Heart right ventricle (tissue), 16 donors: ENCODE data around the gene P2RX3. TPM values are rescaled to one million over a fixed set of nuclear protein-coding genes. Genes with fewer than 3 reads are reported as not detected.

Source experiments
- ATAC-seq, 8 donors: fragments of 200-7000 bp; cut with Tn5 transposase; one replicate each; pipeline ENCODE4 v1.9.1; 2020; ENCODE audit warnings: mild to moderate bottlenecking in 8 of 8, moderate library complexity in 8 of 8, moderate number of reproducible peaks in 1 of 8
- DNase-seq, 2 donors: peaks; one replicate each; pipeline ENCODE4 v3.0.0-alpha.2; 2020
- H3K27ac ChIP-seq, 10 donors: fragments of 200-600 bp; sonication (generic) in 2 of 10; one replicate each; pipeline versions ENCODE4 v1.5.0 to v1.8.0; 2020 to 2022; ENCODE audit warnings: mild to moderate bottlenecking in 3 of 10
- H3K27me3 ChIP-seq, 7 donors: fragments of 200-600 bp; one replicate each; pipeline ENCODE4 v1.8.0; 2021 to 2022; ENCODE audit warnings: mild to moderate bottlenecking in 2 of 7
- H3K36me3 ChIP-seq, 9 donors: fragments of 200-600 bp; sonication (generic) in 1 of 9; one replicate each; pipeline versions ENCODE4 v1.5.0 to v1.8.0; 2020 to 2022; ENCODE audit warnings: mild to moderate bottlenecking in 2 of 9
- H3K4me1 ChIP-seq, 9 donors: fragments of 200-600 bp; sonication (generic) in 1 of 9; one replicate each; pipeline versions ENCODE4 v1.5.0 to v1.8.0; 2020 to 2022; ENCODE audit warnings: mild to moderate bottlenecking in 4 of 9
- H3K4me3 ChIP-seq, 10 donors: fragments of 200-600 bp; sonication (generic) in 2 of 10; one replicate each; pipeline versions ENCODE4 v1.5.0 to v1.8.0; 2020 to 2022; ENCODE audit warnings: mild to moderate bottlenecking in 7 of 10, moderate library complexity in 2 of 10
- H3K9me3 ChIP-seq, 11 donors: fragments of 200-600 bp in 10 of 11; sonication (generic) in 2 of 11; one replicate each; pipeline versions ENCODE4 v1.5.0 to v1.8.0; 2013 to 2022; ENCODE audit warnings: mild to moderate bottlenecking in 2 of 11, control low read depth in 1 of 11, moderate library complexity in 1 of 11
- CTCF ChIP-seq, 9 donors: fragments of 200-600 bp; sonication (generic) in 2 of 9; IDR thresholded peaks; one replicate each; pipeline versions ENCODE4 v1.5.0 to v1.8.0; 2021 to 2022; ENCODE audit warnings: antibody characterized with exemption in 9 of 9, mild to moderate bottlenecking in 5 of 9, moderate library complexity in 1 of 9
- WGBS, 2 donors: extraction: QIAGEN DNeasy Blood & Tissue Kit; methylation state at CpG; one replicate each; pipeline ENCODE4 v1.1.7; 2013; ENCODE audit warnings: inconsistent platforms in 1 of 2; 5-methylcytosine and 5-hydroxymethylcytosine counted together
- intact Hi-C, 10 donors: fragments of 100-400 bp; cut with DNase I; formaldehyde crosslinking; loops; one replicate each; pipeline versions ENCODE4 v1.11.1 to v1.14.2; 2022
- polyA plus RNA-seq, 2 donors: library from polyadenylated mRNA; stranded (reverse); fragments of 200-250 nt; gene quantifications; one replicate each; pipeline ENCODE4 v1.2.3, GENCODE V29; 2013
- total RNA-seq, 10 donors: library from RNA; stranded (reverse); fragmentation: NEBNext Ultra II Directional in 3 of 10; extraction: Animal tissue kit (Norgen Biotek cat#: 25700) in 3 of 10; gene quantifications; one replicate each; pipeline versions ENCODE4 v1.2.1 to v1.2.4, GENCODE V29; 2021 to 2023
- donor health status: Arrhythmogenic right ventricular cardiomyopathy.
- donor health status: ischemic (EF 13 %, LVEDD 7.1; RV severe dilation, severe dysfunction).
- donor health status: healthy with polysubstance abuse.
- donor health status: DM: no; HTN: yes; CAD: no.
- donor health status: DM: no; HTN: no; CAD: no.
- donor health status: ischemic (EF 25% LVEDD 6.9; RV normal size, moderate dysfunction).
- donor health status: ischemic (EF 25% LVEDD 5.7; RV mildly dilated, moderate dysfunction).
- donor health status: healthy.
- donor health status: DM: yes; HTN: yes; CAD: no.
- donor health status: Ischemic cardiomyopathy.
- donor health status: ischemic (EF 35%, LVEDD 5.7; RV mildly dilated, moderate dysfunction).
- donor health status: nonischemic (EF 11% LVEDD 7.7; RV severe dilation, severe dysfunction).
- donor health status: DM: yes; HTN: yes; CAD: no.
- donor health status: PGD.
- donor health status: ischemic (EF 29% LVEDD 5.4; RV normal size, mild dysfunction).
- donor health status: nonischemic (EF 23%, LVEDD 6.1; RV moderate dilation, normal function).

Gene P2RX3
- total and polyA plus RNA-seq, 12 donors, result 0.32 to 5.1 (median 1.4) TPM

GRCh38 chr11:57348052-57348451, 9.9 kb downstream of the P2RX3 start:
- TF ChIP-seq CTCF (IDR thresholded peaks at IDR 0.05), result no peak
- Histone ChIP-seq H3K4me3 (no peak overlapping the region), H3K36me3 (no peaks in the 10 kb centered on the region), H3K9me3 (peaks cover 0 to 9% (median 0%) of the 10 kb centered on the region in 11 donors), H3K27me3 (no peaks in the 10 kb centered on the region), H3K27ac (peak overlapping the region in 2 of 10 donors; percentile 21 to 71), H3K4me1 (peaks cover 0 to 9% (median 4%) of the 10 kb centered on the region in 9 donors)
- 77 to 81% methylated on average over 7 of the region's 7 CpGs for WGBS, 2 donors
- ATAC-seq, result no peak
- intact Hi-C loops, result loop anchor here (1.0 to 10.0 kb wide), 15 partner anchors 79 to 1177 kb away; partner anchors contain the start of genes YPEL4 (in 5 of the 10), SLC43A3 (in 1 of the 10) and TIMM10 (in 1 of the 10)
- DNase-seq, result no peak

GRCh38 chr11:57348636-57349313, 10.6 kb downstream of the P2RX3 start:
- no peak overlapping the region for H3K4me3 ChIP-seq
- no peak for TF ChIP-seq CTCF (IDR thresholded peaks at IDR 0.05)
- DNase-seq (no peak), ATAC-seq (no peak)
- 90 to 92% methylated on average over 14 of the region's 14 CpGs for WGBS, 2 donors
- H3K27ac ChIP-seq, result peak overlapping the region in 3 of 10 donors; percentile 21 to 71 (median 22)
- peaks cover 0 to 9% (median 4%) of the 10 kb centered on the region in 9 donors for H3K4me1 ChIP-seq
- peaks cover 0 to 9% (median 0%) of the 10 kb centered on the region in 11 donors for H3K9me3 ChIP-seq
- intact Hi-C loops, result loop anchor here (1.0 to 10.0 kb wide), 15 partner anchors 79 to 1176 kb away; partner anchors contain the start of genes YPEL4 (in 5 of the 10), SLC43A3 (in 1 of the 10) and TIMM10 (in 1 of the 10)
- no peaks in the 10 kb centered on the region for H3K36me3 ChIP-seq
- H3K27me3 ChIP-seq, result no peaks in the 10 kb centered on the region

- 14 to 16% methylated on average over 31 of the region's 31 CpGs for WGBS, 2 donors
- peak overlapping the region in 2 of 10 donors; percentile 6 to 17 for H3K4me3 ChIP-seq
Observed at GRCh38 chr11:57349491-57350274, 11.5 kb downstream of the P2RX3 start.

More at GRCh38 chr11:57349491-57350274, 11.5 kb downstream of the P2RX3 start:
- DNase-seq, result peak; percentile 70 to 80
- intact Hi-C loops, result loop anchor here (5.0 to 10.0 kb wide), 16 partner anchors 58 to 1175 kb away; partner anchors contain the start of genes YPEL4 (in 5 of the 10), SLC43A3 (in 1 of the 10) and TIMM10 (in 1 of the 10)
- TF ChIP-seq CTCF (IDR thresholded peaks at IDR 0.05), result peak; percentile 85 to 94 (median 92)
- Histone ChIP-seq H3K27ac (peak overlapping the region in 7 of 10 donors; percentile 22 to 71 (median 58)), H3K27me3 (no peaks in the 10 kb centered on the region), H3K36me3 (no peaks in the 10 kb centered on the region), H3K9me3 (peaks cover 0 to 9% (median 0%) of the 10 kb centered on the region in 11 donors), H3K4me1 (peaks cover 0 to 15% (median 4%) of the 10 kb centered on the region in 9 donors)
- ATAC-seq, result peak; percentile 68 to 82 (median 74)
